SK-N-MC (cell line): Measurements from ENCODE around the gene CAMKK2.

Source experiments
- DNase-seq: peaks from one replicate; pipeline ENCODE4 v3.0.0-alpha.2; 2011; ENCODE audit warnings: low read depth, low spot score
- H3K27ac ChIP-seq: fragments of 200-600 bp; sonication (generic); 2 replicates; pipeline ENCODE4 v1.5.1; 2016; ENCODE audit warnings: mixed run types
- H3K36me3 ChIP-seq: fragments of 200-600 bp; sonication (generic); 2 replicates; pipeline ENCODE4 v1.6.1; 2017; ENCODE audit warnings: antibody characterized with exemption, low read length, mixed read lengths; ENCODE audit not compliant: insufficient read depth
- H3K4me3 ChIP-seq: fragments of 200-600 bp; sonication (generic); 2 replicates; pipeline ENCODE4 v1.5.1; 2016
- H3K9ac ChIP-seq: fragments of 200-600 bp; sonication (generic); 2 replicates; pipeline ENCODE4 v1.8.0; 2017; ENCODE audit warnings: mixed run types, mixed read lengths; ENCODE audit not compliant: insufficient read length
- H3K9me3 ChIP-seq: fragments of 200-600 bp; sonication (generic); 2 replicates; pipeline ENCODE4 v1.6.1; 2017; ENCODE audit warnings: low read depth, mild to moderate bottlenecking, antibody characterized with exemption, low read length, moderate library complexity, mixed read lengths
- EZH2 ChIP-seq: fragments of 200-600 bp; sonication (generic); IDR thresholded peaks from one replicate; pipeline ENCODE4 v1.6.1; 2017; ENCODE audit warnings: antibody characterized with exemption
- FOXP2 ChIP-seq: optimal IDR thresholded peaks from 2 replicates; pipeline ENCODE3; 2011; ENCODE audit warnings: mild to moderate bottlenecking, moderate library complexity; ENCODE audit not compliant: insufficient read depth; ENCODE audit errors: extremely low read length, control extremely low read depth
- POLR2AphosphoS5 ChIP-seq: IDR thresholded peaks from 2 replicates; pipeline ENCODE4 v1.6.1; 2012; ENCODE audit warnings: mild to moderate bottlenecking, low read depth, low read length, borderline replicate concordance

CAMKK2 gene

DNA sequence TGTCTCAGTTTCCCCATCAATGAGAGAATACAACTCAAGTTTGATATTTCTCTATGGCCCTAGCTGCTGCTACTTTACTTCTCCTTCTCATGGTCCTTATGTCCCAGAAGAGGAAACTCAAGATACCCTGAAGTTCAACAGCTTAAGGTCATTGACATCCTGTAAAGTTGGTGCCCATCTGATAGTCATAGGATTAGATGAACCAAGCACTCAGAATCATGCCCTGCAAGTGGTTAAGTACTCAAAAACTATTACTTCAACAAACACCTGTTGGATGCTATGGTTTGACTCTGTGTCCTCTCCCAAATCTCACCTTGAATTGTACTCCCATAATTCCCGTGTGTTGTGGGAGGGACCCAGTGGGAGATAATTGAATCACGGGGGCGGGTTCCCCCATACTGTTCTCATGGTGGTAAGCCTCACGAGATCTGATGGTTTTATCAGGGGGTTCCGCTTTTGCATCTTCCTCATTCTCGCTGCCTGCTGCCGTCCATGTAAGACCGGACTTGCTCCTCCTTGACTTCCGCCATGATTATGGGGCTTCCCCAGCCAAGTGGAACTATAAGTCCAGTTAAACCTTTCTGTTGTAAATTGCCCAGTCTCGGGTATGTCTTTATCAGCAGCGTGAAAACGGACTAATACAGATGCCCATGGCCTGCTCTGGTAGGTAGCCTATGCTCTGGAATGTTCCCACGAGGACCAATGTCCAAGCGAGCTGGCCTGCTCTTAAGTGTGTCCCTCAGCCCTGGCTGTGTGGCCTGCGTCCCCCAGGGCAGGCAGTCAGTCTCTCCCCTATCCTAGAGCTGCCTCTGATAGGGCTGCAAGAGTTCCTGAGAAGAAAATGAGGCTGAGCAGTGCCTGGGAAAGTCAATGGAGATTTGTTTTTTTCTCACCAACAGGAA lies 18.1 kb downstream of the CAMKK2 start:
- Histone ChIP-seq H3K4me3 (no peak overlapping the region), H3K36me3 (peaks cover 5% of the 10 kb centered on the region; the same call in 1 of the 2 replicates), H3K27ac (no peak overlapping the region), H3K9me3 (no peaks in the 10 kb centered on the region), H3K9ac (no peak overlapping the region)
- DNase-seq = no peak
- no peak for TF ChIP-seq EZH2
- TF ChIP-seq FOXP2 = no peak
- TF ChIP-seq POLR2AphosphoS5 = no peak

DNA sequence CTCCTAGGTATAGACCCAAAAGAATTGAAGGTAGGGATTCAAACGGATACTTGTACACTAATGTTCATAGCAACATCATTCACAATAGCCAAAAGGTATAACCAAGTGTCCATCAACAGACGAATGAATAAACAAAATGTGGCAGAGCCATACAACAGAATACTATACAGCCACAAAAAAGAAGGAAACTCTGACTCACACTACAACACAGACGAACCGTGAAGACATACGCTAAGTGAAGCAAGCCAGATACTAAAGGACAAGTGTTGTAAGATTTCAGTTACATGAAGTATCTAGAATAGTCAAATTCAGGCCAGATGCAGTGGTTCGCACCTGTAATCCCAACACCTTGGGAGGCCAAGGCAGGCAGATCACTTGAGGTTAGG lies 19.1 kb downstream of the CAMKK2 start:
- Histone ChIP-seq H3K9me3 (no peaks in the 10 kb centered on the region), H3K9ac (no peak overlapping the region), H3K4me3 (no peak overlapping the region), H3K36me3 (peaks cover 5% of the 10 kb centered on the region; the same call in 1 of the 2 replicates), H3K27ac (no peak overlapping the region)
- no peak for DNase-seq
- TF ChIP-seq FOXP2 (no peak), EZH2 (no peak), POLR2AphosphoS5 (no peak)

DNA sequence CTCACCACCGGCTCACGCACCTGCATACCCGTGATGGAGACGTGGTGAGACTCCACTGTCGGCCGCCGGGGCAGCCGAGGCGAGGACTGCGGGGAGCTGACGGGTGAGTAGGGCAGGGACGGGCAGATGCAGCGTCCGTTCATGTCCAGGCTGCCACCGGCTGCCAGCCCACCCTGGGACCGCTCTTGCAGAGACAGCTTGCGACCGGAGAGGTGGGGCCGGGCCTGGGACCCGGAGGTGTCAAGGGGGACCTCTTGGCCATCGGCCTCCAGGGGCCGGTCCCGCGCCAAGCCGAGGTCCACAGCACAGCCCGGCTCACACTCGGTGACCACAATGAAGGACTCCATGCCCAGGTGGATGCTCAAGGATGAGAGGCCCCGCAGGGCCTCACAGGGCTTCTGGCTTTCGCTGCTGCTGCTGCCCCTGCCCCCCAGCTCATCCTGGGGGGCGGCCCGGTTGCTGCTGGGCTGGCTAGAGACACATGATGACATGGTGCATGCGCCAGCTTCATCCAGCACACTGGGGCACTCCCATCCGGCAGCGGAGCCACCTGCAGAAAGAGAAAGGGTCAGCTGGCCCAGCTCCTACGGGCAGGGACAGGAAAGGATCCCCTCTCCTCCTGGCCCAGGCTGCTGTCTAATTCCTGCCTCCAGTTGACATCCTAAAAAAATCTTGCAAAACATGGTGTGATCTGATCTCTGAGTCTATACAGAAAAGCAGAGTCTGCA lies 22.3 kb downstream of the CAMKK2 start:
- H3K4me3 ChIP-seq = no peak overlapping the region
- peaks cover 16% of the 10 kb centered on the region for H3K36me3 ChIP-seq
- TF ChIP-seq FOXP2 (no peak), EZH2 (no peak), POLR2AphosphoS5 (no peak)
- no peaks in the 10 kb centered on the region for H3K9me3 ChIP-seq
- H3K9ac ChIP-seq = no peak overlapping the region
- no peak for DNase-seq
- no peak overlapping the region for H3K27ac ChIP-seq

- TF ChIP-seq POLR2AphosphoS5 (no peak), EZH2 (no peak), FOXP2 (no peak)
- Histone ChIP-seq H3K9me3 (no peaks in the 10 kb centered on the region), H3K4me3 (no peak overlapping the region), H3K27ac (no peak overlapping the region), H3K36me3 (peaks cover 24% of the 10 kb centered on the region), H3K9ac (no peak overlapping the region)
- DNase-seq = no peak
Observed at GRCh38 chr12:121273364-121273896, 23.1 kb downstream of the CAMKK2 start.

DNA sequence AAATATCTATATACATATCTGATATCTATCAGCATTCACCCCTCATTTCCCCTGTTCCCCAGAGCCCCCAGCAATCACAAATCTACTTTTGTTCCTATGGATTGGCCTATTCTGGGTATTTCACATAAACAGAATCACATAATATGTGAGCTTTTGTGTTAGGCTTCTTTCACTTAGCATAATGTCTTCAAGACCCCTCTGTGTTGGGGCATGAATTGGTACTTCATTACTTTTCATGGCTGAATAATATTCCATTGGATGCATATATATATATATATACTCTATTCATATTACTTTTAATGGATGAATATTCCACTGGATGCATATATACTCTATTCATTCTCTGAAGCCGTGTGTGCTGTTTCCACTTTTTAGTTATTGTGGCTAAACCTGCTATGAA lies 28.7 kb downstream of the CAMKK2 start:
- TF ChIP-seq EZH2 (no peak), FOXP2 (no peak), POLR2AphosphoS5 (no peak)
- no peak for DNase-seq
- Histone ChIP-seq H3K36me3 (peaks cover 43% of the 10 kb centered on the region), H3K9ac (no peak overlapping the region), H3K4me3 (no peak overlapping the region), H3K9me3 (no peaks in the 10 kb centered on the region), H3K27ac (no peak overlapping the region)

DNA sequence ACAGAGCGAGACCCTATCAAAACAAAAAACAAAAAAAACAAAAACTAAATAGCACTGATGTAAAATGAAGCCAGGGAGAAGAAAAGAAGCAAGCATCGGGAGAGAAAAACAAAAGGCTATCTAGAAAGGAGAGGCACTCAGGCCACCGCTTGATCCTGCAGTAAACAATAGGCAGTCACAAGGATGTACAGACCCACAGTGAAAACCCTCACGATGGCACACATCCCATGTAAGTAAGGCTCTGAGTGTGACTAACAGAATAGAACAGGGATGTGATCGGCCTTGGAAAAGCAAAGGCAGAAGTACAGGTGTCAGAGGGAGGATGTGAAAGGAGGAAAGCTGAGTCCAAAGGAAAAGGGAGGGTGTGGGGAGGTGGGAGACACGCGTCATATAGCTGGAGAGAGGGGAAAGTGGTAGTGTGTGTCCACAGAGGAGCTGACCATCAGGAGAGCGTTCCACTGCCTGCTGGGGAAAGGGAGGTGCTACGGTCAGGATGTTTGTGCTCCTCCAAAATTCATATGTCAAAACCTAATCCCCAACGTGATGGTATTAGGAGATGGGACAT lies 31.5 kb downstream of the CAMKK2 start:
- peaks cover 56% of the 10 kb centered on the region for H3K36me3 ChIP-seq
- no peak overlapping the region for H3K9ac ChIP-seq
- H3K27ac ChIP-seq = no peak overlapping the region
- no peak overlapping the region for H3K4me3 ChIP-seq
- no peaks in the 10 kb centered on the region for H3K9me3 ChIP-seq
- no peak for DNase-seq
- no peak for TF ChIP-seq POLR2AphosphoS5
- no peak for TF ChIP-seq EZH2
- TF ChIP-seq FOXP2 = no peak

GRCh38 chr12:121264135-121264534 lies 32.4 kb downstream of the CAMKK2 start:
- Histone ChIP-seq H3K36me3 (peaks cover 58% of the 10 kb centered on the region), H3K9me3 (no peaks in the 10 kb centered on the region), H3K9ac (no peak overlapping the region), H3K27ac (no peak overlapping the region), H3K4me3 (no peak overlapping the region)
- no peak for DNase-seq
- TF ChIP-seq EZH2 = no peak

- DNase-seq = no peak
- H3K27ac ChIP-seq = no peak overlapping the region
- H3K36me3 ChIP-seq = peaks cover 56% of the 10 kb centered on the region
- no peak for TF ChIP-seq FOXP2
- no peak for TF ChIP-seq EZH2
- no peak for TF ChIP-seq POLR2AphosphoS5
- no peaks in the 10 kb centered on the region for H3K9me3 ChIP-seq
- H3K4me3 ChIP-seq = no peak overlapping the region
- no peak overlapping the region for H3K9ac ChIP-seq
Observed at GRCh38 chr12:121263206-121263935, 33.1 kb downstream of the CAMKK2 start.
